Stimulated activated CD4-positive, alpha-beta T cell treated with anti-CD3 and anti-CD28 coated beads, Interleukin-1b, Interleukin-23, amount 100 ng/mL, for 1 hour (primary cell): ENCODE data around the gene UBE2F.
"Not testable (repeated sequence)": the region's sequence is repeated elsewhere in the genome, so short reads cannot be mapped to it uniquely, and the experiment has no call there.

ENCODE experiments used
- DNase-seq, 2 donors: peaks; one replicate each; pipeline ENCODE4 v3.0.0-alpha.2; 2020; ENCODE audit warnings: low read depth in 2 of 2

UBE2F gene

DNA sequence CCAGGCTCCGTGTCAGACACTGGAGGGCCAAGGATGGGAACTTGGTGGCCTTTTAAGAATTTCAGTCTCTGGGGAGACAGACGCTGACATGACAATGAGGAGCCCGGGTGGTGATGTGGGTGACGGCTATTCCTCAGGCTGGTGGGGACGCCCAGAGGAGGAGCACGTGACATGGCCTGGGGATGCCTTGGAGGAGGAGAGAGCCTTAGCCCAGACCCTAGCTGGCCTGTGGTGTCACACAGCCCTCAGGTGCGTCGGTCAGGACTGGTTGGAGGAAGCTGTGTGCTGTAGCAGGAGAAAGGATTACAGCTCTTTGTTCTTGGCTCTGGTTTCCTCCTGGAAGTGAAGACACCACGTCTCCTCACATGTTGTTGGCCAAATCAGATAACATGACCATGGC, 54.0 kb downstream of the UBE2F start:
- DNase-seq: no peak

DNA sequence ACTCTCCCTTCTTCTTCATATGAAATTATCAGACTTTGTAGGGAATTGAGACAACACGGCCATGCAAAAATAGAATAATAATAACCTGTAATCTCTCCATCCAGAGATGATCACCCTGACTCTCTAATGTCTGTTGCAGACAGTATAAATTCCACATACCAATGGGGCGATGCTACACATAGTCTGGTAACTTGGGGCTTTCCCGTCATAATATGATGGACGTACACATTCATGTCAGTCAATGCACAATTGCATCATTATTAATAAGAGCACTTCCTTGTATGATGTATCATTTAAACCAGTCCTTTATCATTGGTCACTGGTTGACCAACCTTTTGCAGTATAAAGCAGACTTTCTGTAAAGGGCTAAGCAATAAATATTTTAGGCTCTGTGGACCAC, 54.5 kb downstream of the UBE2F start:
- DNase-seq: no peak

- DNase-seq: no peak
Measured at GRCh38 chr2:238022594-238023157, 55.9 kb downstream of the UBE2F start.

DNA sequence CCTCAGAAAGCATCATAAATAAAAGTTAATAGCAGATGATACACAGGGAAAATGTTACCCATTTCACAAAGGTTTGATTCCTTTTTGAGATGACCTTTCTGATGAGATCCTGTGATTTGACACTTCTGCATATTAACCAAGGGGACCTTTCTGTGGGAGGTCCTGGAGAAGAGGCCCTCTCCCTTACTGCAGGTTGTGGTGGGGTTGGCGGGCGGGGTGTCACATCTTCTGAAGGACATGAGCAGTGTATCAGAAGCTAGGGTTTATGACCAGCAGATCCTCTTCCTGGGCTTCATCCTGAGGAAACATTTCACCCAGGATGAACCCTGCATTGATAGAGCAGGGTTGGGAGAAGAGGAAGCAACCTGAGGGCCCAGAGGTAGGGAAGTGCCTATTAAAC, 56.8 kb downstream of the UBE2F start:
- no peak for DNase-seq

GRCh38 chr2:238024986-238025385, 58.2 kb downstream of the UBE2F start:
- no peak for DNase-seq

DNA sequence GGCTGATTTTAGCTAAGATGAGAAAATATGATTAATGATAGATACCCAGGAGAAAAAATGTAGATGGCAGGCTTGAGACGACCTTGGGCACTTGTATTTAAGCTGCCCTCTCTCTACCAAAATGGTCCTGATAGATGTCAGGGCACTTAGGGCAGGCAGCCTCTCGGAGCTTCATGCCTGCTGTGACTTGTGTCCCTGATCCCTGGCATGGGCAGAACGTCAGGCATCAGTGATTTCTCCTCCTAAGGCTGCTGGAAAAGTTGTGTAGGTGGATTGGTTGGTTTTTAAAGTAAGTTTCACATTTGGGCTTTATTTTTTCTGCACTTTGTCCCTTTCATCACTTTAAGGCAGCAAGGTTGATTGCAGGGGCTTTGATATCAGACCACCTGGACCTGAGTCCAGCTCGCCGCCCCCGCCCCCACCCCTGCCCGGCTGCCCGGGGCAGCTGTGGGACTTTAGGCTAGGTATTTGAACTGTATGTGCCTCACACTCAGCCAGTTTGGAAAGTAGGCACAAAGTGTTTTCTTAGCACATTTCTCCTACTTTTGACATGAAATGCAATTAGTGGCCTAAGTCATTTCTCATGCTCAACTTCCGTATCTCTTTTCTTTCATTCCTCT, 59.0 kb downstream of the UBE2F start:
- no peak for DNase-seq

GRCh38 chr2:238027058-238027457, 60.2 kb downstream of the UBE2F start:
- no peak for DNase-seq

DNA sequence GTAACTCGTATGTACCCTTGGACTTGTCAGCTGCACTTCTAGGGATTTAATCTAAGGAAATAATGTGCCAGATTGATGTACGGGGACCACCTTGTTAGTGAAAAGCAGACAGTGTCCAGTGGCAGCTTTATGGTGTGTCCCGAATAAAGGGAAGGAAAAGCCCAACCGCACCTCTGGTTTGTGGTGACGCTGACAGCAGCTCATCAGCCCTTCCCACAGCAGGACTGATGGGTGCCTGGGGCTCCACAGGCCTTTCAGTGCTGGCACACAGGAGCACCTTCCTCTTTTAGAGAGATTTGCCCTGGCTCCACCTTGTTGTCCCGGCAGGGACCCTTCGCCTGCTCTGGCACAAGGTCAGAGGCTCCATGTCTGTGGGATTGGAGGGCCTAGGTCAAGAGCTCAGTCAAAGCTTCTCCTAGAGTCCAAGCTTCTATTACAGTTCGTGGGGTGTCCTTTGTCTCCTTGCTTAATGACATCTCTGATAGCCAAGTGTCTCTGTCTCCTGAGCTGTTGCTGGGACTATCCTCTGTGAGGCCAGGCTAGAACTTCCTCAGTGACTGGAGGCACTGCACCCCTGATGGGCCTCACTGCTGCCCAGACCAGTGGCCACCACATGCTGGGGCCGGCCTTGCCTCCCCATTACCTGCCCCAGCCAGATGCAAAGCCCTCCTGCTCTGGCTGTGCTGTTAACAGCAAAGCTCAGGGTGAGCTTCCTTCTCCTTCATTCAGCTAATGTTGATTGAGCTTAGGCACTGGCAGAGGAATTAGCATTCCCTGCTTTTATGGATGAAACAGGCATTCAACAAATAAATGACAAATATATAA, 61.0 kb downstream of the UBE2F start:
- no peak for DNase-seq

- DNase-seq: no peak
Measured at GRCh38 chr2:238029853-238030252, 63.0 kb downstream of the UBE2F start.

- no peak for DNase-seq
Measured at GRCh38 chr2:238030422-238031155, 63.8 kb downstream of the UBE2F start.

- no peak for DNase-seq
Measured at GRCh38 chr2:238031751-238032150, 64.9 kb downstream of the UBE2F start.

DNA sequence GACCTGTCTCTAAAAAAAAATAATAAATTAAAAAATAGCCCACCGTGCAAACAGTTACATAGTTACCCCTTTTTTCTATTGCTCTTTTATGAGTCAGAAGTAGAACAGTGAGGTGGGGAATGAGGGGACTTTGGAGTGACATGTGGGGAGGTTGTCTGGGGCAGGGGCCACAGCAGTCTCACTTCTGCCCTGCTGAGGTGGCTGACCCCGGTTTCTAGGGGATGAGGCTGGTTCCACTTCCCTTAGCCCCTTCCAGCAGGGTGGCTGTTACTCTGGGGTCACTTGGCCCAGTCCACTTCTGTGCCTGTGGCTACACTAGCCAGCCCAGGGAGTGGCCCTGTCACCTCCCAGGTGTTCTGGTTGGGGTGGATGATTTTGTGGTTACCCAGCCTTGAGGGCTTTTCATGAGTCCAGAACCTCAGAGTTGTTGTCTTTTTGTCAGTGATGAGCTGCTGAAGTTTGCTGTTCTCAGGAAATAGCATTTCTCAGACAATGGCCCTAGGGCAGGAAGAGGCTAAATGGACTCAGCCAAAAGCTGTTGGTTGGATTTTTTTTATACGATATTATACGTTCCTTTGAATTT, 66.0 kb downstream of the UBE2F start:
- DNase-seq: no peak

DNA sequence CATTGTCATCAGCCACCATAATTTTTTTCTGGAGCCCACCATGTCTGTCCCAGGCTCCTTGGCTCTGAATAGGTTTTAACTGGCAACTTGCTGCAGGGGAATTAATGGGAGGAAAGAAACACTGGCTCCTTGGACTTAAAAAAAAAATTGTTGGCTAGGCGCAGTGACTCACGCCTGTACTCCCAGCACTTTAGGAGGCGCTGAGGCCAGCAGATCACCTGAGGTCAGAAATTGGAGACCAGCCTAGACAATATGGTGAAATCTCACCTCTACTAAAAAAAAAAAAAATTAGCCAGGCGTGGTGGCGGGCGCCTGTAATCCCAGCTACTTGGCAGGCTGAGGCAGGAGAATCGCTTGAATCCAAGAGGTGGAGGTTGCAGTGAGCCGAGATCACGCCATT, 67.2 kb downstream of the UBE2F start:
- DNase-seq: not testable (repeated sequence)

- no peak for DNase-seq
Measured at GRCh38 chr2:238038203-238038602, 71.4 kb downstream of the UBE2F start.

GRCh38 chr2:238039151-238039550, 72.3 kb downstream of the UBE2F start:
- no peak for DNase-seq

DNA sequence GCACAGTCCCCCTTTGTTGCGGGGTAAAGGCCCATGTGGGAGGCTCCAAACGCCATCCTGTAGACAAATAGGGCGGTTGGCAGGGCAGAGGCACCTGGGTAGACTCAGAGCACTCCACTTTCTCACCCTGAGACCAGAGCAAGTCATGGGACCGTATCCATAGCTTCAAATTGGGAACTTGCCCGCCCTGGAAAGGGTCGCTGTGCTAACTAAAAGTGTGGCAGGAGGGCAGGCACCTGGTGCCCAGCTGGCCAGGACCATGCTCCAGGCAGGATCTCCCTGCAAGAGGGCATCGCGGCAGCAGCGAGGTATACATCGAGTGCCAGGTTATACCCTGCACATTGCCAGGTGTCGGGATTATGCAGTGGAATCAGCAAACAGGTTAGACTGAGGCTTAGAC, 73.2 kb downstream of the UBE2F start:
- no peak for DNase-seq

DNA sequence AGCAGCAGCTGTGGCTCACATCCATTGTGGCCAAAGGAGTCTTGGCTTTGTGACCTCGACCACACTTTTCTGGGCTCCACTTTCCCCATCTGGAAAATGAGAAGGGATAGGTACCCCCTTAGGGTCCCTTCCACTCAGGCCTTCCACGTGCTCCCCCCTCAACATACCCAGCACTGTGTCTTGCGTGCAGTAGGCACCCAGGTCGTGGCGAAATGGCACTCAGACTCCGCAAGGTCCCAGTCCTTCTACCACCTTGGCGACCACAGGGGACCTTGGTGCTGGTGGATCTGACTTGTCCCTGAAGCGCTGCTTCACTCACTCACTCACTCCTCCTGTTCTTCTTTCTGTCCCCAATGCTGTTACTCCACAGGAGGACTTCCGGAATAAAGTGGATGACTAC, 74.1 kb downstream of the UBE2F start:
- no peak for DNase-seq

- no peak for DNase-seq
Measured at GRCh38 chr2:238042090-238042489, 75.3 kb downstream of the UBE2F start.

- no peak for DNase-seq
Measured at GRCh38 chr2:238042849-238043584, 76.2 kb downstream of the UBE2F start.

DNA sequence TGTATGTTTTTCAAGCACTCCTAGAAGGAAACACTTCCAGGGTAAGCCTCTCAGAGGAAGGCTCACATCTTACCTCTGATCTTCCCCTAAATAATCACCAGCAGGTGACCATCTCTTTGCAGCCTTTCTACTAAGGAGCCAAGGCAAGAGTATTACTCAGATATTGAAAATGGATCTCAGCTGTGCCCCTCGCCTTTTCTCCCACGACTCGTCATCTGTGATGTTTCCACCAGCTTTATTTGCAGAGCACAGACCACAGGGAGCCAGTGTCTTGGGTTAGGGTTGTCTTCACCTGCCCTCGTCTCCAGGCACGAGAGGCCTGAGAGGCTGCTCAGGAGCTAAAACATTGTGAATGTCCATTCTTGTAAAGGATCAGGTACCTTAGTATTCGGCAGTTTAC, 77.0 kb downstream of the UBE2F start:
- no peak for DNase-seq

DNA sequence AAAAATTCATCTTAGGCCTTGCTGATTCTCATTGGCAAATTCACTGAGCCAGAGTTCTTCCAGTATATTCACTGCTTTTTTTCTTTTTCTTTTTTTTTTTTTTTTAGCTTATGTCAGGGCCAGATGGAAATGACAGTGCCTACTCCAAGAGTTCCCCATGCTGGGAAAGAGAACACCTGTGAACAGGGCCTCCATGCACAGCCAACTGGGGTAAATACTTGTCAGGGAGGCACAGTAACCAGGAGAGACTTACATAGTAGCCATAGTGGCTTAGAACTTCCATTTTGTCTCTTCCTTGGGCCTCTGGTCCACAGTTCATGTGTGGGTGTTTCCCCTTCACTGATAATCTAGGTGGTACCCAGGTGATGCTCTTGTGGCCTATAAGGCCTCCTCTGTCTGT, 78.8 kb downstream of the UBE2F start:
- no peak for DNase-seq
